HepG2 (cell line): ENCODE results near the gene SIGLEC10. TPM values are rescaled to one million over a fixed set of nuclear protein-coding genes. Genes with fewer than 3 reads are reported as not detected.
A peak's percentile ranks its signal among the peaks of the same experiment; 100 is the strongest.

Experiments
- IKZF4 ChIP-seq: sonication (generic); formaldehyde crosslinking; IDR thresholded peaks from 2 replicates; pipeline ENCODE4 v1.5.1; 2020; ENCODE audit warnings: borderline replicate concordance, mild to moderate bottlenecking, low read depth, missing genetic modification reagents; ENCODE audit errors: not compliant biosample characterization
- KMT2A ChIP-seq: sonication (generic); formaldehyde crosslinking; IDR thresholded peaks from 2 replicates; pipeline ENCODE4 v1.4.0; 2020; ENCODE audit warnings: missing genetic modification reagents
- RXRA ChIP-seq: sonication (generic); formaldehyde crosslinking; IDR thresholded peaks from 2 replicates; pipeline ENCODE4 v1.5.1; 2020; ENCODE audit warnings: missing genetic modification reagents
- RXRB ChIP-seq: IDR thresholded peaks from 2 replicates; pipeline ENCODE4 v1.6.1; 2016; ENCODE audit warnings: borderline replicate concordance, missing genetic modification reagents, missing compliant biosample characterization
- ZNF382 ChIP-seq: sonication (generic); formaldehyde crosslinking; IDR thresholded peaks from 2 replicates; pipeline ENCODE4 v1.5.0; 2020; ENCODE audit warnings: missing genetic modification reagents, mild to moderate bottlenecking, borderline replicate concordance
- ZNF749 ChIP-seq: sonication (generic); formaldehyde crosslinking; IDR thresholded peaks from 2 replicates; pipeline ENCODE4 v1.8.0; 2022; ENCODE audit warnings: mild to moderate bottlenecking, missing genetic modification reagents, moderate library complexity, borderline replicate concordance
- ZSCAN29 ChIP-seq: sonication (generic); formaldehyde crosslinking; conservative IDR thresholded peaks from 2 replicates; pipeline ENCODE4 v1.4.0; 2020; ENCODE audit warnings: mild to moderate bottlenecking, missing genetic modification reagents
- polyA plus RNA-seq, 8 experiments: library from polyadenylated mRNA; depleted of rRNA in 3 of 8; stranded (reverse) in 7 of 8; unstranded in 1 of 8; fragments of >200 nt; fragmentation: Illumina TruSeq in 4 of 8; extraction: Trizol in 4 of 8; gene quantifications; 2 replicates each; pipeline versions ENCODE4 v1.2.1 to v1.2.3, GENCODE V29; 2011 to 2016; ENCODE audit warnings: low read depth in 4 of 8, missing spikeins in 1 of 8, mixed read lengths in 1 of 8; ENCODE audit not compliant: insufficient read depth in 1 of 8
- total RNA-seq, 5 experiments: library from RNA; depleted of rRNA; stranded (reverse); fragments of >200 nt; fragmentation: Illumina TruSeq; extraction: Trizol; gene quantifications; 2 replicates each; pipeline ENCODE4 v1.2.3, GENCODE V29; 2016; ENCODE audit warnings: low read depth in 1 of 5
- TF ChIP-seq, protein P1 (sequence below): sonication (generic); formaldehyde crosslinking; IDR thresholded peaks from 2 replicates; pipeline ENCODE4 v1.5.0; 2020; ENCODE audit warnings: mild to moderate bottlenecking, missing genetic modification reagents, moderate library complexity
- TF ChIP-seq, protein P2 (sequence below): sonication (generic); formaldehyde crosslinking; IDR thresholded peaks from 2 replicates; pipeline ENCODE4 v1.4.0; 2020; ENCODE audit warnings: missing genetic modification reagents
- TF ChIP-seq, protein P3 (sequence below): sonication (generic); formaldehyde crosslinking; conservative IDR thresholded peaks from 2 replicates; pipeline ENCODE4 v1.8.0; 2022; ENCODE audit warnings: low read depth, missing genetic modification reagents
- TF ChIP-seq, protein P4 (sequence below): IDR thresholded peaks from 2 replicates; pipeline ENCODE4 v1.6.1; 2012; ENCODE audit warnings: low read depth, low read length, improper control_type of control experiment
- TF ChIP-seq, protein P5 (sequence below): sonication (generic); formaldehyde crosslinking; IDR thresholded peaks from 2 replicates; pipeline ENCODE4 v1.4.0; 2020; ENCODE audit warnings: missing genetic modification reagents, borderline replicate concordance

SIGLEC10 gene
- total and polyA plus RNA-seq, 2 of the 13 experiments (the other 11 are each of a cell fraction or from before 2014, with no cell fraction given): not detected

DNA sequence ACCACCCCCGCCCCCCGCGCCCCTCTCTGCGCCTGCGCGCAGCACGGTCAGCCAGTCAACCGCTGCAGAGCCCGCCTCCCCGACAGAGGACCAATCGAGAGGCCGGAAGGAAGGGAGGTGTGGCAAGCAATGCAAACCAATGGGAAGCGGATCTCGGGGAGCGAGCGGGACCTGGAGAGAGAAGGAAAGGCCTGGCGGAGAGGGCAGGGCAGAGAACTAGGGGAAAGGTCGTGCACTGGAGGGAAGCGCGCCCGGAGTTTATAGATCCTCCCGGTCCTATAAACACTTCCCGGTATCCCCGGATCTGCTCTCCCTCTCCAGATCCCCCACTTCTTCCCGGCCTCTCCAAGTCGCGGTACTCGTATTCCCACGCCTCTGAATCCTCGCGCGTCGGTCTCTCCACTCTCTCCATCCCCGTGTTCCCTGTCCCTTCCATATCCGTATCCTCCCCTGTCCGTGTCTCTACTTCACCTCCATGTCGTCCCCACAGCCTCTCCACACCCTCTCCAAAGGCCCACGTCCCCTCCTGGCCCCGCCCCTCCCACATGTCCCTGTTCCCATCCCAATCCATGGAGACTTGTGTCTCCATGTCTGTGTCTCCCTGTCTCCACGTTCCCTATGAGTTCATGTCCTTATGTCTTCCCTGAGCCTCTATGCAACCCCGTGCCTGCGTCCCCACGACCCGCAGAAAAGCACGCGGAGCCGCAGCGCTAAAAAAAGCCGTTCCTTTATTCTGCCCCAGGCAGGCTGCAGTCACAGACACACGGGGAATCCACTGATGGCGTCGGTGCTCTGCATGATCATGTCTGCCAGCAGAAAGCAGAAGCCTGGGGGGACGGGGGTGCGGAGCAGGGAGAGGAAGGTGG is 50.8 kb downstream of the SIGLEC10 start (continued):
- peak; percentile 73; the same call in 1 of the 2 replicates for TF ChIP-seq ZNF749
- TF ChIP-seq, protein P1, sequence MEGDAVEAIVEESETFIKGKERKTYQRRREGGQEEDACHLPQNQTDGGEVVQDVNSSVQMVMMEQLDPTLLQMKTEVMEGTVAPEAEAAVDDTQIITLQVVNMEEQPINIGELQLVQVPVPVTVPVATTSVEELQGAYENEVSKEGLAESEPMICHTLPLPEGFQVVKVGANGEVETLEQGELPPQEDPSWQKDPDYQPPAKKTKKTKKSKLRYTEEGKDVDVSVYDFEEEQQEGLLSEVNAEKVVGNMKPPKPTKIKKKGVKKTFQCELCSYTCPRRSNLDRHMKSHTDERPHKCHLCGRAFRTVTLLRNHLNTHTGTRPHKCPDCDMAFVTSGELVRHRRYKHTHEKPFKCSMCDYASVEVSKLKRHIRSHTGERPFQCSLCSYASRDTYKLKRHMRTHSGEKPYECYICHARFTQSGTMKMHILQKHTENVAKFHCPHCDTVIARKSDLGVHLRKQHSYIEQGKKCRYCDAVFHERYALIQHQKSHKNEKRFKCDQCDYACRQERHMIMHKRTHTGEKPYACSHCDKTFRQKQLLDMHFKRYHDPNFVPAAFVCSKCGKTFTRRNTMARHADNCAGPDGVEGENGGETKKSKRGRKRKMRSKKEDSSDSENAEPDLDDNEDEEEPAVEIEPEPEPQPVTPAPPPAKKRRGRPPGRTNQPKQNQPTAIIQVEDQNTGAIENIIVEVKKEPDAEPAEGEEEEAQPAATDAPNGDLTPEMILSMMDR (CRISPR knock-in tag): no peak
- TF ChIP-seq IKZF4: peak; percentile 19
- TF ChIP-seq KMT2A (CRISPR knock-in tag): no peak; the same call in 1 of the 2 replicates
- TF ChIP-seq ZNF382 (CRISPR knock-in tag): no peak
- TF ChIP-seq, protein P2, sequence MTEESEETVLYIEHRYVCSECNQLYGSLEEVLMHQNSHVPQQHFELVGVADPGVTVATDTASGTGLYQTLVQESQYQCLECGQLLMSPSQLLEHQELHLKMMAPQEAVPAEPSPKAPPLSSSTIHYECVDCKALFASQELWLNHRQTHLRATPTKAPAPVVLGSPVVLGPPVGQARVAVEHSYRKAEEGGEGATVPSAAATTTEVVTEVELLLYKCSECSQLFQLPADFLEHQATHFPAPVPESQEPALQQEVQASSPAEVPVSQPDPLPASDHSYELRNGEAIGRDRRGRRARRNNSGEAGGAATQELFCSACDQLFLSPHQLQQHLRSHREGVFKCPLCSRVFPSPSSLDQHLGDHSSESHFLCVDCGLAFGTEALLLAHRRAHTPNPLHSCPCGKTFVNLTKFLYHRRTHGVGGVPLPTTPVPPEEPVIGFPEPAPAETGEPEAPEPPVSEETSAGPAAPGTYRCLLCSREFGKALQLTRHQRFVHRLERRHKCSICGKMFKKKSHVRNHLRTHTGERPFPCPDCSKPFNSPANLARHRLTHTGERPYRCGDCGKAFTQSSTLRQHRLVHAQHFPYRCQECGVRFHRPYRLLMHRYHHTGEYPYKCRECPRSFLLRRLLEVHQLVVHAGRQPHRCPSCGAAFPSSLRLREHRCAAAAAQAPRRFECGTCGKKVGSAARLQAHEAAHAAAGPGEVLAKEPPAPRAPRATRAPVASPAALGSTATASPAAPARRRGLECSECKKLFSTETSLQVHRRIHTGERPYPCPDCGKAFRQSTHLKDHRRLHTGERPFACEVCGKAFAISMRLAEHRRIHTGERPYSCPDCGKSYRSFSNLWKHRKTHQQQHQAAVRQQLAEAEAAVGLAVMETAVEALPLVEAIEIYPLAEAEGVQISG (CRISPR knock-in tag): peak; percentile 6; the same call in 1 of the 2 replicates
- no peak for TF ChIP-seq ZSCAN29 (CRISPR knock-in tag)
- peak; percentile 97 for TF ChIP-seq RXRA (CRISPR knock-in tag)
- TF ChIP-seq, protein P3, sequence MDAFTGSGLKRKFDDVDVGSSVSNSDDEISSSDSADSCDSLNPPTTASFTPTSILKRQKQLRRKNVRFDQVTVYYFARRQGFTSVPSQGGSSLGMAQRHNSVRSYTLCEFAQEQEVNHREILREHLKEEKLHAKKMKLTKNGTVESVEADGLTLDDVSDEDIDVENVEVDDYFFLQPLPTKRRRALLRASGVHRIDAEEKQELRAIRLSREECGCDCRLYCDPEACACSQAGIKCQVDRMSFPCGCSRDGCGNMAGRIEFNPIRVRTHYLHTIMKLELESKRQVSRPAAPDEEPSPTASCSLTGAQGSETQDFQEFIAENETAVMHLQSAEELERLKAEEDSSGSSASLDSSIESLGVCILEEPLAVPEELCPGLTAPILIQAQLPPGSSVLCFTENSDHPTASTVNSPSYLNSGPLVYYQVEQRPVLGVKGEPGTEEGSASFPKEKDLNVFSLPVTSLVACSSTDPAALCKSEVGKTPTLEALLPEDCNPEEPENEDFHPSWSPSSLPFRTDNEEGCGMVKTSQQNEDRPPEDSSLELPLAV (CRISPR knock-in tag): 0 out of 2 replicates have a peak, but pooled peaks have one; percentile 52
- TF ChIP-seq, protein P4, sequence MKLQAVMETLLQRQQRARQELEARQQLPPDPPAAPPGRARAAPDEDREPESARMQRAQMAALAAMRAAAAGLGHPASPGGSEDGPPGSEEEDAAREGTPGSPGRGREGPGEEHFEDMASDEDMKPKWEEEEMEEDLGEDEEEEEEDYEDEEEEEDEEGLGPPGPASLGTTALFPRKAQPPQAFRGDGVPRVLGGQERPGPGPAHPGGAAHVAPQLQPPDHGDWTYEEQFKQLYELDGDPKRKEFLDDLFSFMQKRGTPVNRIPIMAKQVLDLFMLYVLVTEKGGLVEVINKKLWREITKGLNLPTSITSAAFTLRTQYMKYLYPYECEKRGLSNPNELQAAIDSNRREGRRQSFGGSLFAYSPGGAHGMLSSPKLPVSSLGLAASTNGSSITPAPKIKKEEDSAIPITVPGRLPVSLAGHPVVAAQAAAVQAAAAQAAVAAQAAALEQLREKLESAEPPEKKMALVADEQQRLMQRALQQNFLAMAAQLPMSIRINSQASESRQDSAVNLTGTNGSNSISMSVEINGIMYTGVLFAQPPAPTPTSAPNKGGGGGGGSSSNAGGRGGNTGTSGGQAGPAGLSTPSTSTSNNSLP: 0 out of 2 replicates have a peak, but pooled peaks have one; percentile 15
- TF ChIP-seq, protein P5, sequence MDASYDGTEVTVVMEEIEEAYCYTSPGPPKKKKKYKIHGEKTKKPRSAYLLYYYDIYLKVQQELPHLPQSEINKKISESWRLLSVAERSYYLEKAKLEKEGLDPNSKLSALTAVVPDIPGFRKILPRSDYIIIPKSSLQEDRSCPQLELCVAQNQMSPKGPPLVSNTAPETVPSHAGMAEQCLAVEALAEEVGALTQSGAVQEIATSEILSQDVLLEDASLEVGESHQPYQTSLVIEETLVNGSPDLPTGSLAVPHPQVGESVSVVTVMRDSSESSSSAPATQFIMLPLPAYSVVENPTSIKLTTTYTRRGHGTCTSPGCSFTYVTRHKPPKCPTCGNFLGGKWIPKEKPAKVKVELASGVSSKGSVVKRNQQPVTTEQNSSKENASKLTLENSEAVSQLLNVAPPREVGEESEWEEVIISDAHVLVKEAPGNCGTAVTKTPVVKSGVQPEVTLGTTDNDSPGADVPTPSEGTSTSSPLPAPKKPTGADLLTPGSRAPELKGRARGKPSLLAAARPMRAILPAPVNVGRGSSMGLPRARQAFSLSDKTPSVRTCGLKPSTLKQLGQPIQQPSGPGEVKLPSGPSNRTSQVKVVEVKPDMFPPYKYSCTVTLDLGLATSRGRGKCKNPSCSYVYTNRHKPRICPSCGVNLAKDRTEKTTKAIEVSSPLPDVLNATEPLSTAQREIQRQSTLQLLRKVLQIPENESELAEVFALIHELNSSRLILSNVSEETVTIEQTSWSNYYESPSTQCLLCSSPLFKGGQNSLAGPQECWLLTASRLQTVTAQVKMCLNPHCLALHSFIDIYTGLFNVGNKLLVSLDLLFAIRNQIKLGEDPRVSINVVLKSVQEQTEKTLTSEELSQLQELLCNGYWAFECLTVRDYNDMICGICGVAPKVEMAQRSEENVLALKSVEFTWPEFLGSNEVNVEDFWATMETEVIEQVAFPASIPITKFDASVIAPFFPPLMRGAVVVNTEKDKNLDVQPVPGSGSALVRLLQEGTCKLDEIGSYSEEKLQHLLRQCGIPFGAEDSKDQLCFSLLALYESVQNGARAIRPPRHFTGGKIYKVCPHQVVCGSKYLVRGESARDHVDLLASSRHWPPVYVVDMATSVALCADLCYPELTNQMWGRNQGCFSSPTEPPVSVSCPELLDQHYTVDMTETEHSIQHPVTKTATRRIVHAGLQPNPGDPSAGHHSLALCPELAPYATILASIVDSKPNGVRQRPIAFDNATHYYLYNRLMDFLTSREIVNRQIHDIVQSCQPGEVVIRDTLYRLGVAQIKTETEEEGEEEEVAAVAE (CRISPR knock-in tag): 0 out of 2 replicates have a peak, but pooled peaks have one; percentile 17
- peak; percentile 98 for TF ChIP-seq RXRB (CRISPR knock-in tag)
